KOPT-K1 (cell line): ENCODE results near the gene YLPM1.

ENCODE experiments used
- H3K27ac ChIP-seq: fragments of 200-600 bp; sonication (generic); 2 replicates; pipeline ENCODE4 v1.5.1; 2016; ENCODE audit warnings: antibody characterized with exemption, mild to moderate bottlenecking, low read depth, low read length; ENCODE audit not compliant: poor library complexity, severe bottlenecking
- H3K36me3 ChIP-seq: fragments of 200-600 bp; sonication (generic); 2 replicates; pipeline ENCODE4 v1.5.1; 2017; ENCODE audit warnings: antibody characterized with exemption, mild to moderate bottlenecking, low read length, moderate library complexity; ENCODE audit not compliant: insufficient read depth
- H3K9me3 ChIP-seq: fragments of 200-600 bp; sonication (generic); 2 replicates; pipeline ENCODE4 v1.5.1; 2017; ENCODE audit warnings: antibody characterized with exemption, low read length, mild to moderate bottlenecking; ENCODE audit not compliant: insufficient read depth, poor library complexity, severe bottlenecking

YLPM1 gene

DNA sequence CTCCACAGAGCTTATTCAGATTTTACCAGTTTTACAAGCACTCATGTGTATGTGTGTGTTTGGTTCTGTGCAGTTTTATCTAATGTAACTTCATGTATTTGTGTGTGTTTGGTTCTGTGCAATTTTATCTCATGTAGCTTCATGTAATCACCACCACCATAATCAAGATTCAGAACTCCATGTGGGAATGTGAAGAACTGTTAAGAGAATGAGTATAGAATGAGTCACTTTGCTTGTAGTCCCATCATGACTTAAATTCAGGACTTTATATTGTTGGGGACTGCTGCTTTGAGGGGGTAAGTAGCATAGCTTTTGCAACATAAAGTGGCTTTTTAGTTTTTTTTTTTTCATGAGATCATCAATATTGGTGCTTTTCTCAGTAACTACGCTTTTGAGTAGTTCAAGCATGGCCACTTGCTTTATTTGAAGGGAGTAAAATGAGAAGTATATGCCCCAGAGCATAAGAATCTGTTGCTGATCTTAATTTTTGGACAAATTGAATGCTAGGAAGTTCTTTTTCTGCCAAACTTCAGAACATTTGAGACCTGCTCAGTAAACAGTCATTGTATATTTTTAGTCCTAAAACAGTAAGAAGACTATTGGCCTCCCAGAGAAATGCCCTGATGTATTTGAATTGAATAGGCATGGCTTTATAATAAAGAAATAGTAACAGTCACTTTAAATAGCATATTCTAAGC, 84.0 kb downstream of the YLPM1 start:
- 0 out of 2 replicates have a peak, but pooled peaks cover 3% of the 10 kb centered on the region for H3K36me3 ChIP-seq

DNA sequence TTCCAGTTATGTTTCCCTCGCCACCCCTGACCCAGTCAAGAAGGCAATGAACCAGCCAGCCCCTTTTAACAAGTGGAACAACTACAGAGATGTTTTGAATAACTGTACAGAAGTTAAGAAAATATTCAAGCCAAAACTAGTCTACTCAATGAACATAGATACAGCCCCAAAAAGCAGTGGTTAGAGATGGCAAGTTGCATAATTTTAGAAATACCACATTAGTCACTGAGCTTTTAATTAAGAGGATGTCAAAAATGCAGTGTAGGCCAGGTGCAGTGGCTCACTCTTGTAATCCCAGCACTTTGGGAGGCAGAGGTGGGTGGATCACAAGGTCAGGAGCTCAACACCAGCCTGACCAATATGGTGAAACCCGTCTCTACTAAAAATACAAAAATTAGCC, 85.7 kb downstream of the YLPM1 start:
- Histone ChIP-seq H3K9me3 (no peaks in the 10 kb centered on the region), H3K36me3 (no peaks in the 10 kb centered on the region), H3K27ac (no peak overlapping the region)

More for the DNA sequence above, 84.0 kb downstream of the YLPM1 start:
- H3K27ac ChIP-seq = no peak overlapping the region
- H3K9me3 ChIP-seq = no peaks in the 10 kb centered on the region

GRCh38 chr14:74852922-74853530, 89.9 kb downstream of the YLPM1 start:
- Histone ChIP-seq H3K9me3 (no peaks in the 10 kb centered on the region), H3K27ac (no peak overlapping the region), H3K36me3 (peaks cover 5% of the 10 kb centered on the region; the same call in 1 of the 2 replicates)

- H3K27ac ChIP-seq = no peak overlapping the region
Observed at GRCh38 chr14:74853581-74853980, 90.5 kb downstream of the YLPM1 start.

GRCh38 chr14:74855021-74855420, 91.9 kb downstream of the YLPM1 start:
- Histone ChIP-seq H3K27ac (no peak overlapping the region), H3K36me3 (peaks cover 5% of the 10 kb centered on the region; the same call in 1 of the 2 replicates), H3K9me3 (no peaks in the 10 kb centered on the region)

More at GRCh38 chr14:74853581-74853980, 90.5 kb downstream of the YLPM1 start:
- Histone ChIP-seq H3K36me3 (peaks cover 5% of the 10 kb centered on the region; the same call in 1 of the 2 replicates), H3K9me3 (no peaks in the 10 kb centered on the region)

GRCh38 chr14:74855945-74856344, 92.8 kb downstream of the YLPM1 start:
- no peak overlapping the region for H3K27ac ChIP-seq
- H3K9me3 ChIP-seq = no peaks in the 10 kb centered on the region
- H3K36me3 ChIP-seq = peaks cover 5% of the 10 kb centered on the region; the same call in 1 of the 2 replicates

DNA sequence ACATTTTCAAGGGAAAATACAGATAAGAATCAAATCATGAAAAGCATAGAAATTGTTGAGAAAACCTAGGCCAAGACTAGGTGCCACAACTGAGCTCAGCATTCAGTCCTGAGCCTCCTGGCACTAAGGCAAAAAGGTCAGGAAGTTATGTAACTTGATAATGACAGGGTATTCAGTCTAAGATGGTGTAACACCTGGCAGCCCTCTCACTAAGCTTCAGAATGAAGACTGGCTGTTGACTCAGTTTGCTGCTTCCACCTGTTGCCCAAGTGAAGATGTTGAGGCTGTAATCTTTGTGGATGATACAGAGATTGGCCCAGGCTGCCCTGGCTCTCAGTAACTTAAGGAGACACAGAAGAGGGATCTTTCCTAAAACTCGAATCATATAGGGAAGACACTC, 93.2 kb downstream of the YLPM1 start:
- H3K27ac ChIP-seq = no peak overlapping the region
- H3K36me3 ChIP-seq = peaks cover 5% of the 10 kb centered on the region; the same call in 1 of the 2 replicates
- H3K9me3 ChIP-seq = no peaks in the 10 kb centered on the region

DNA sequence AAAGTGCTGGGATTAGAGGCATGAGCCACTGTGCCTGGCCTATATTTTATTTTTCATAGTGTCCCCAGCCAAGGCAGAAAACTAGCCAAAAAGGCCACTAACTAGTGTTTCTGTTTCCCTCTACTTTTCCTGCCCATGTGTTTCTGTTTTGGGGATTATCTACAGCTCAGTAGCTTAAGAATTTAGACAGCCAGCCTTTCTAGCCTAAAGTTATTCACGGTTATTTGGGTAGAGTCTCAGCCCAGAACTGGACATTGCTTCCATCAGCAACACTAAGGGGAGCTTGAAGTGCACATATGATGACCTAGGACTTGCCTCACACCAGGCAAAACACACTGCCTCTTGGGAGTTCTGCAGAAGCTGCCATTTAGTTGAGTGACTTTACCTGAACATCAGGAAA, 94.9 kb downstream of the YLPM1 start:
- Histone ChIP-seq H3K27ac (no peak overlapping the region), H3K9me3 (no peaks in the 10 kb centered on the region), H3K36me3 (peaks cover 5% of the 10 kb centered on the region; the same call in 1 of the 2 replicates)

DNA sequence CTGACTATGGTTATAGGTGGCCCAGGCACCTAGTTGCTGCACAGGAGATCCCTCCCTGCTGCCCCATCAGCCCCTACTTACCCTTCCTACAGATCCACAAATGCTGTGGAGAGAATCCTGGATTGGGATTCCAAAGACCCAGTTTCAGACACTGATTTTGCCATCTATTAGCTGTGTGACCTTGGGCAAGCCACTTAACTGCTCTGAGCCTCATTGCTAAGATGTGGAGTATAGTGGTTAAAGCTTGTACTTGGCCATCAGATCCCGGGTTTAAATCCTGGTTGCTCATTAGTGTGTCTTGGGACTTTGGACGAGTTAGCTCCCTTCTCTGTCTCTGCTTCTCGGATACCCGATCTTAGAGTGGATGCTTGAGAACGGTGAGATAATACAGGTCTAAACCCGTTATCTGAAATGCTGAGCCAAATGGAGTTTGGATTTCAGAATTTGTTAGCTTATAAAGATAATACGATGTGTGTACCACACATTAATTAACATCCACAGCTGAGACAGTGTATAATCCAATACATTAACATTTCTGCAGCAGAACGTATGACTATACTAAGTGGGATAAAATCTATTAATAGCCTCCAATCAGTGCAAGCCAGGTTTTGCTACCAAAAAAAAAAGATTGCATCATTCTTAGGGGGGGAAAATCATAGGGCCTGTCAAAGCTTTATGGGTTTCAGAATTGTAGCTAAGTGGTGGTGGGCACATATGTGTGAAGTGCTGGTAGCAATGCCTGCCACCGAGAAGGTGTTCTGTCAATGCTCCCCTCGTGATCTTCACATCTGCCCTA, 96.8 kb downstream of the YLPM1 start:
- peaks cover 5% of the 10 kb centered on the region; the same call in 1 of the 2 replicates for H3K36me3 ChIP-seq
- H3K27ac ChIP-seq = no peak overlapping the region
- no peaks in the 10 kb centered on the region for H3K9me3 ChIP-seq

GRCh38 chr14:74860899-74861733, 98.0 kb downstream of the YLPM1 start:
- Histone ChIP-seq H3K27ac (no peak overlapping the region), H3K36me3 (no peaks in the 10 kb centered on the region), H3K9me3 (no peaks in the 10 kb centered on the region)

GRCh38 chr14:74861734-74862090, 98.6 kb downstream of the YLPM1 start:
- no peaks in the 10 kb centered on the region for H3K36me3 ChIP-seq

GRCh38 chr14:74863274-74863673, 100.2 kb downstream of the YLPM1 start:
- no peak overlapping the region for H3K27ac ChIP-seq
- H3K36me3 ChIP-seq = no peaks in the 10 kb centered on the region
- no peaks in the 10 kb centered on the region for H3K9me3 ChIP-seq

More at GRCh38 chr14:74861734-74862090, 98.6 kb downstream of the YLPM1 start:
- H3K27ac ChIP-seq = no peak overlapping the region
- no peaks in the 10 kb centered on the region for H3K9me3 ChIP-seq

GRCh38 chr14:74864198-74864597, 101.1 kb downstream of the YLPM1 start:
- H3K27ac ChIP-seq = no peak overlapping the region
- no peaks in the 10 kb centered on the region for H3K9me3 ChIP-seq
- no peaks in the 10 kb centered on the region for H3K36me3 ChIP-seq

DNA sequence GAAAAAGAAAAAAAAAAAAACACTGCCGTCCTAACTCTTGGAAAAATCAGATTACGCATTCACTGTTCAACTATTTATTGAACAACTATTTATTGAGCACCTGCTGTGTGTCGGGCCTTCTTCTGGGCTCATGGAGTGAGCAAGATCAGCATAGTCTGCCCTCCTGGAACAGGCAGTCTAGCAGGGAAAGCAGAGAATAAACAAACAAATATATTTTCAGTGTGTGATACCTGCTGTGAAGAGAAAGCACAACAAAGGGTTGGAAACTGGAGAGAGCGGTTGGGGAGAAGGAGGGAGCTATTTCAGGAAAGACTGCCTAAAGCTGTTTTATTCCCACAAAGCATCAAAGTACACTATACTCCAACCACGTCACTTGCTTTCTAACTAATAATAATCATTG, 102.0 kb downstream of the YLPM1 start:
- Histone ChIP-seq H3K27ac (no peak overlapping the region), H3K36me3 (no peaks in the 10 kb centered on the region), H3K9me3 (no peaks in the 10 kb centered on the region)
